HepG2 (cell line): ENCODE measurements around the gene ZMYND8.

Experiments
- ATRX ChIP-seq: sonication (generic); formaldehyde crosslinking; IDR thresholded peaks from 2 replicates; pipeline ENCODE4 v1.4.0; 2020; ENCODE audit warnings: missing genetic modification reagents, borderline replicate concordance
- FOSL1 ChIP-seq: sonication (generic); formaldehyde crosslinking; IDR thresholded peaks from 2 replicates; pipeline ENCODE4 v1.9.0; 2021; ENCODE audit warnings: missing genetic modification reagents, borderline replicate concordance
- MAFF ChIP-seq: IDR thresholded peaks from 2 replicates; pipeline ENCODE4 v1.6.1; 2011; ENCODE audit warnings: low read depth, low read length, improper control_type of control experiment
- NONO ChIP-seq, 2 experiments: fragments of 450-650 bp in 1 of 2; sonication (generic) in 1 of 2; formaldehyde crosslinking in 1 of 2; IDR thresholded peaks in 1 of 2; conservative IDR thresholded peaks in 1 of 2; 2 replicates each; pipeline versions ENCODE4 v1.6.1 to v1.8.0; 2017 to 2022; ENCODE audit warnings: mild to moderate bottlenecking in 1 of 2, missing genetic modification reagents in 1 of 2, moderate library complexity in 1 of 2
- NR1H2 ChIP-seq: sonication (generic); formaldehyde crosslinking; IDR thresholded peaks from 2 replicates; pipeline ENCODE4 v1.8.1; 2022; ENCODE audit warnings: low read depth, missing genetic modification reagents, borderline replicate concordance
- RELA ChIP-seq: sonication (generic); formaldehyde crosslinking; IDR thresholded peaks from 2 replicates; pipeline ENCODE4 v1.4.0; 2020; ENCODE audit warnings: missing genetic modification reagents
- SMARCE1 ChIP-seq: fragments of 450-650 bp; IDR thresholded peaks from 2 replicates; pipeline ENCODE4 v1.6.1; 2017; ENCODE audit warnings: borderline replicate concordance
- U2AF2 ChIP-seq: fragments of 200-400 bp; formaldehyde crosslinking; IDR thresholded peaks from 2 replicates; pipeline ENCODE4 v1.6.1; 2017; ENCODE audit warnings: low read depth, mild to moderate bottlenecking, low read length
- ZFP1 ChIP-seq: IDR thresholded peaks from 2 replicates; pipeline ENCODE4 v1.6.1; 2016
- ZFP37 ChIP-seq: sonication (generic); formaldehyde crosslinking; IDR thresholded peaks from 2 replicates; pipeline ENCODE4 v1.4.0; 2020; ENCODE audit warnings: missing genetic modification reagents, borderline replicate concordance
- ZNF232 ChIP-seq: sonication (generic); formaldehyde crosslinking; IDR thresholded peaks from 2 replicates; pipeline ENCODE4 v1.4.0; 2020; ENCODE audit warnings: missing genetic modification reagents, borderline replicate concordance
- ZNF777 ChIP-seq: sonication (generic); formaldehyde crosslinking; IDR thresholded peaks from 2 replicates; pipeline ENCODE4 v1.4.0; 2020; ENCODE audit warnings: missing genetic modification reagents
- TF ChIP-seq, protein P1 (sequence below): sonication (generic); formaldehyde crosslinking; IDR thresholded peaks from 2 replicates; pipeline ENCODE4 v1.5.0; 2020; ENCODE audit warnings: mild to moderate bottlenecking, missing genetic modification reagents, moderate library complexity

- TF ChIP-seq ZNF777 (CRISPR knock-in tag) (no peak), NR1H2 (no peak), SMARCE1 (no peak), MAFF (no peak), ZNF232 (CRISPR knock-in tag) (no peak), ATRX (CRISPR knock-in tag) (no peak), ZFP1 (no peak), FOSL1 (CRISPR knock-in tag) (no peak), ZFP37 (CRISPR knock-in tag) (no peak), RELA (CRISPR knock-in tag) (no peak), U2AF2 (no peak), NONO (IDR thresholded peaks at IDR 0.05) (no peak), NONO (CRISPR knock-in tag; conservative IDR thresholded peaks at IDR 0.05) (no peak)
- TF ChIP-seq, protein P1, sequence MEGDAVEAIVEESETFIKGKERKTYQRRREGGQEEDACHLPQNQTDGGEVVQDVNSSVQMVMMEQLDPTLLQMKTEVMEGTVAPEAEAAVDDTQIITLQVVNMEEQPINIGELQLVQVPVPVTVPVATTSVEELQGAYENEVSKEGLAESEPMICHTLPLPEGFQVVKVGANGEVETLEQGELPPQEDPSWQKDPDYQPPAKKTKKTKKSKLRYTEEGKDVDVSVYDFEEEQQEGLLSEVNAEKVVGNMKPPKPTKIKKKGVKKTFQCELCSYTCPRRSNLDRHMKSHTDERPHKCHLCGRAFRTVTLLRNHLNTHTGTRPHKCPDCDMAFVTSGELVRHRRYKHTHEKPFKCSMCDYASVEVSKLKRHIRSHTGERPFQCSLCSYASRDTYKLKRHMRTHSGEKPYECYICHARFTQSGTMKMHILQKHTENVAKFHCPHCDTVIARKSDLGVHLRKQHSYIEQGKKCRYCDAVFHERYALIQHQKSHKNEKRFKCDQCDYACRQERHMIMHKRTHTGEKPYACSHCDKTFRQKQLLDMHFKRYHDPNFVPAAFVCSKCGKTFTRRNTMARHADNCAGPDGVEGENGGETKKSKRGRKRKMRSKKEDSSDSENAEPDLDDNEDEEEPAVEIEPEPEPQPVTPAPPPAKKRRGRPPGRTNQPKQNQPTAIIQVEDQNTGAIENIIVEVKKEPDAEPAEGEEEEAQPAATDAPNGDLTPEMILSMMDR (CRISPR knock-in tag): no peak
These were observed 98.7 kb downstream of the ZMYND8 start for GRCh38 chr20:47257771-47258170.
